Measurements from ENCODE around the gene CABP7.

- TF ChIP-seq CTCF (IDR thresholded peaks at IDR 0.05 in 8 of 11, conservative IDR thresholded peaks at IDR 0.05 in 3 of 11) (no peak), POLR2A (IDR thresholded peaks at IDR 0.05) (no peak), POLR2AphosphoS5 (IDR thresholded peaks at IDR 0.05) (no peak)
Observed at GRCh38 chr22:29751669-29752068, 31.9 kb downstream of the CABP7 start.
